Esophagus (tissue), 2 donors: ENCODE results near the gene RAP2A. TPM values are rescaled to one million over a fixed set of nuclear protein-coding genes. Genes with fewer than 3 reads are reported as not detected.

ENCODE experiments used
- H3K27ac ChIP-seq, 2 donors: one replicate each; pipeline ENCODE4 v1.5.1; 2013; ENCODE audit warnings: low read depth in 2 of 2, mild to moderate bottlenecking in 2 of 2, inconsistent platforms in 1 of 2, low read length in 1 of 2, moderate library complexity in 1 of 2
- H3K27me3 ChIP-seq, 2 donors: one replicate each; pipeline ENCODE4 v1.6.1; 2013; ENCODE audit warnings: low read length in 2 of 2, control low read depth in 1 of 2, mild to moderate bottlenecking in 1 of 2; ENCODE audit not compliant: insufficient read depth in 2 of 2, control insufficient read depth in 1 of 2
- H3K36me3 ChIP-seq, 2 donors: one replicate each; pipeline ENCODE4 v1.6.1; 2013; ENCODE audit warnings: low read length in 1 of 2; ENCODE audit not compliant: control insufficient read depth in 2 of 2, insufficient read depth in 2 of 2
- H3K4me1 ChIP-seq, 2 donors: one replicate each; pipeline ENCODE4 v1.6.1; 2013; ENCODE audit warnings: low read length in 1 of 2; ENCODE audit not compliant: control insufficient read depth in 2 of 2, insufficient read depth in 2 of 2
- H3K4me3 ChIP-seq, 2 donors: one replicate each; pipeline ENCODE4 v1.5.1; 2013; ENCODE audit warnings: low read length in 2 of 2, mild to moderate bottlenecking in 2 of 2, low read depth in 1 of 2, moderate library complexity in 1 of 2
- H3K9me3 ChIP-seq, 2 donors: one replicate each; pipeline ENCODE4 v1.6.1; 2013; ENCODE audit warnings: mild to moderate bottlenecking in 2 of 2, low read depth in 1 of 2, low read length in 1 of 2, moderate library complexity in 1 of 2; ENCODE audit not compliant: control insufficient read depth in 2 of 2, insufficient read depth in 1 of 2
- WGBS, 2 donors: extraction: QIAGEN DNeasy Blood & Tissue Kit; methylation state at CpG; one replicate each; pipeline ENCODE4 v1.1.7; 2013; 5-methylcytosine and 5-hydroxymethylcytosine counted together
- polyA plus RNA-seq, 2 donors: library from polyadenylated mRNA; stranded (reverse); fragments of 200-250 nt; gene quantifications; one replicate each; pipeline ENCODE4 v1.2.3, GENCODE V29; 2013
- donor health status: healthy with polysubstance abuse.
- donor health status: Bipolar disorder and iron deficiency.

RAP2A gene
- polyA plus RNA-seq, 2 donors: 7.4 to 12.5 TPM

DNA sequence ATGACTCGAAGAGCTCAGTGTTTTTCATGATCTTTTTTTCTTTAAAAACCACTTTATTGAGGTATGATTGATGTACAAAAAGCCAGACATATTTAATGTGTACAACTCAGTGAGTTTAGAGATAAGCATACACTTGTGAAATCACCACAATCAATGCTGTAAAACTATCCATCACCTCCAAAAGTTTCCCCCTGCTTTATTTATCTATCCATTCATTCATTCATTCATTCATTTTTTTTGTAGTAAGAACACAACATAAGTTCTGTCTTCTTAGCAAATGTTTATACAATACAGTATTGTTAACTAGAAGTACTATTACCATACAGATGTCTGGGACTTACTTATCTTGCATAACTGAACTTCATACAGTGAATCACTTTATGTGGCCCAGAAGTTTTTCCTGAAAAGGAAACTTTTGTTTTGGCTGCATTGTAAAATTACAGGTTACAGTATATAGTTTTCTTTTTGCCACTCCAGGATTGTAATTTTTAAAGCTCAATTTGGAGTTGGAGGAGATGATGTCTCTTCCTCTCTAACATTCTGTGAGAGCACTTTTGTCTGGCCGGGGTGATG lies 6.7 kb downstream of the RAP2A start:
- Histone ChIP-seq H3K27me3 (no peaks in the 10 kb centered on the region), H3K9me3 (no peaks in the 10 kb centered on the region), H3K36me3 (no peaks in the 10 kb centered on the region), H3K4me3 (no peak overlapping the region), H3K4me1 (no peaks in the 10 kb centered on the region), H3K27ac (no peak overlapping the region)
- WGBS, 2 donors: 65 to 66% methylated on average over 2 of the region's 2 CpGs

DNA sequence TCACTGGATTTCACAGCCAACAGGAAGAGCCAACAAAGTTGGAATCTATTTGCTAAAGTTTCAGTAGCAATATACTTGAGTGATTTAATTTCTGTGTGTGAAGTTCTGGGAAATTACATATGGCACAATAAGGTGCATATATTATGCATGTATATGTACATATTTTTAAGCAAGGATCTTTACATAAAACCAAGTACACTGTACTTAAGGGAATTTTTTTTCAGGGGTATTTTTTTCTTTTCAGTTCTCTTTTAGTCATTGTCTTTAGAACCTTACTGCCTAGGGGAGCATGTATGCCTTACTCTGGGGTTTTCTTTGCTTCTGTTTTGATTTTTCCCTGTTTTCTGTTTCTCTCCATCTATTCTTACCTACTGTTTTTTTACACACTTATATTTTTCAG lies 7.4 kb downstream of the RAP2A start:
- no peaks in the 10 kb centered on the region for H3K36me3 ChIP-seq
- H3K4me1 ChIP-seq: no peaks in the 10 kb centered on the region
- no peaks in the 10 kb centered on the region for H3K9me3 ChIP-seq
- no peak overlapping the region for H3K27ac ChIP-seq
- H3K27me3 ChIP-seq: no peaks in the 10 kb centered on the region
- H3K4me3 ChIP-seq: no peak overlapping the region

GRCh38 chr13:97445522-97446187 lies 11.7 kb downstream of the RAP2A start:
- no peak overlapping the region for H3K4me3 ChIP-seq
- no peaks in the 10 kb centered on the region for H3K9me3 ChIP-seq
- no peaks in the 10 kb centered on the region for H3K4me1 ChIP-seq
- H3K27me3 ChIP-seq: no peaks in the 10 kb centered on the region
- no peaks in the 10 kb centered on the region for H3K36me3 ChIP-seq
- H3K27ac ChIP-seq: no peak overlapping the region

GRCh38 chr13:97446448-97446847 lies 12.5 kb downstream of the RAP2A start:
- no peak overlapping the region for H3K27ac ChIP-seq
- no peaks in the 10 kb centered on the region for H3K9me3 ChIP-seq
- 92 to 93% methylated on average over 5 of the region's 5 CpGs for WGBS, 2 donors
- no peaks in the 10 kb centered on the region for H3K27me3 ChIP-seq
- no peak overlapping the region for H3K4me3 ChIP-seq
- H3K4me1 ChIP-seq: no peaks in the 10 kb centered on the region
- H3K36me3 ChIP-seq: no peaks in the 10 kb centered on the region

GRCh38 chr13:97448503-97449251 lies 14.7 kb downstream of the RAP2A start:
- WGBS, 2 donors: 94 to 96% methylated on average over 5 of the region's 5 CpGs
- no peaks in the 10 kb centered on the region for H3K27me3 ChIP-seq
- no peaks in the 10 kb centered on the region for H3K36me3 ChIP-seq

DNA sequence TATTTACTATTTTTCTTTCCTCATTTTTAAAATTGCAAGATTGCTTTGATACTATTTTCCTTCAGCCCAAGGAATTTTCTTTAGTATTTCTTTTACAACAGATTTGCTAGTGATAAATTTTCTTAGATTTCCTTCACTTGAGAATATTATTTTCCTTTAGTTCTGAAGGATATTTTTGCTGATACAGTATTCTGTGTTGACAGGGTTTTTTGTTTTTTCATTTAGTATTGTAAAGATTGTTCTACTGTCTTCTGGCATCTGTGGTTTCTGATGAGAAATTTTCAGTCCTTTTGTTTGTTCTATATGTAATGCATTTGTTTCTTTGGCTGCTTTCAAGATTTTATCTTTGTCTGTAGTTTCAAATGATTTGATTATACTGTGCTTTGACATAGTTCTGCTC lies 20.7 kb downstream of the RAP2A start:
- no peaks in the 10 kb centered on the region for H3K9me3 ChIP-seq
- H3K36me3 ChIP-seq: no peaks in the 10 kb centered on the region

More at GRCh38 chr13:97448503-97449251, 14.7 kb downstream of the RAP2A start:
- Histone ChIP-seq H3K27ac (no peak overlapping the region), H3K4me1 (no peaks in the 10 kb centered on the region), H3K9me3 (no peaks in the 10 kb centered on the region), H3K4me3 (no peak overlapping the region)

DNA sequence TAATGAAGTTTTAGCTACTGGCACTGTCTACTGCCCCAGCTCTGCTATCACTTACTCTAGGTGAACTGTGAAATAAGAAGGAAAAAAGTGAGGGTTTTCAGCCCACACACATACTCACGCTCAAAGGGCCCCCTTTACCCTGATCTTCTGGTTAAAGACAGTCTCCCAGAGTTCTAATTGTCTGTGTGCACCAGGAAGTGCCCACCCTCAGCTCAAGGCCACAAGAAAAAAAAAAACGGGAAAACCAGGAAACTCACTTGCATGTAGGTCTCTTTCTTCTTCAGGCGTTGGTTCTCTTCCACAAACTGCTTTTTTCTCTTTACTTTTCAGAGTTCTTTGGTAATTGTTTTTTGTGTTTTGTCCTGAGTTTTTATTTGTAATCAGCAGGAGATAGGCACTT lies 22.1 kb downstream of the RAP2A start:
- Histone ChIP-seq H3K4me1 (peaks cover 0 to 2% of the 10 kb centered on the region in 2 donors), H3K4me3 (no peak overlapping the region), H3K27ac (no peak overlapping the region), H3K27me3 (no peaks in the 10 kb centered on the region), H3K9me3 (no peaks in the 10 kb centered on the region), H3K36me3 (no peaks in the 10 kb centered on the region)
- 79 to 81% methylated on average over 3 of the region's 3 CpGs for WGBS, 2 donors

More for the DNA sequence above, 20.7 kb downstream of the RAP2A start:
- Histone ChIP-seq H3K4me1 (no peaks in the 10 kb centered on the region), H3K4me3 (no peak overlapping the region), H3K27ac (no peak overlapping the region), H3K27me3 (no peaks in the 10 kb centered on the region)

DNA sequence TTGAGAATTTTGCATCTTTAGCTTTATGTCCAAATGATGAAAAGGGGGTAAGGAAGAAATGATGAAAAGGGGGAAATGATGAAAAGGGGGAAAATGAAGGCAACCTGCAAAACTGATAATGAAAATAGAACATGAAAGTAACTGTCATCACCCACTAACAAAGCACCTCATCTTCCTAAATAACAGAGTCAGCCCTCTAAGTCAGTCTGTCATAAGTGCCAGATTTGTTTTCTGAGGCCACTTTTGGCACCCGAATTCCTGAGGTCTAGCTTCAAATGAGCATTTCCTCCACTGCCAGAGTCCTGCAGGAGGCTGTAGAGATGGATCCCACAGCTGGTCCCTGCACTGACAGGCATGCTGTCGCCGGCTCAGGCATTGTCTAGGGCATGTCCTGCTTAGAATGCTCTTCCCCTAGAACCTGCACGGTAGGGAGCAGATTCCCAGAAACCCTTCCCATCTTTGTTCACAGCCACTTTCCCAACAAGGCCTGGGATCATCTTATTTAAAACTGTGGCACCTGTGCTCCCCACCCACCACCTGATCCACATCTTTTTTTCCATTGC lies 25.3 kb downstream of the RAP2A start:
- no peak overlapping the region for H3K27ac ChIP-seq
- H3K4me3 ChIP-seq: no peak overlapping the region
- peaks cover 2 to 4% of the 10 kb centered on the region in 2 donors for H3K36me3 ChIP-seq
- no peaks in the 10 kb centered on the region for H3K27me3 ChIP-seq
- no peaks in the 10 kb centered on the region for H3K9me3 ChIP-seq
- peaks cover 0 to 2% of the 10 kb centered on the region in 2 donors for H3K4me1 ChIP-seq
- WGBS, 2 donors: 79 to 80% methylated on average over 4 of the region's 4 CpGs

DNA sequence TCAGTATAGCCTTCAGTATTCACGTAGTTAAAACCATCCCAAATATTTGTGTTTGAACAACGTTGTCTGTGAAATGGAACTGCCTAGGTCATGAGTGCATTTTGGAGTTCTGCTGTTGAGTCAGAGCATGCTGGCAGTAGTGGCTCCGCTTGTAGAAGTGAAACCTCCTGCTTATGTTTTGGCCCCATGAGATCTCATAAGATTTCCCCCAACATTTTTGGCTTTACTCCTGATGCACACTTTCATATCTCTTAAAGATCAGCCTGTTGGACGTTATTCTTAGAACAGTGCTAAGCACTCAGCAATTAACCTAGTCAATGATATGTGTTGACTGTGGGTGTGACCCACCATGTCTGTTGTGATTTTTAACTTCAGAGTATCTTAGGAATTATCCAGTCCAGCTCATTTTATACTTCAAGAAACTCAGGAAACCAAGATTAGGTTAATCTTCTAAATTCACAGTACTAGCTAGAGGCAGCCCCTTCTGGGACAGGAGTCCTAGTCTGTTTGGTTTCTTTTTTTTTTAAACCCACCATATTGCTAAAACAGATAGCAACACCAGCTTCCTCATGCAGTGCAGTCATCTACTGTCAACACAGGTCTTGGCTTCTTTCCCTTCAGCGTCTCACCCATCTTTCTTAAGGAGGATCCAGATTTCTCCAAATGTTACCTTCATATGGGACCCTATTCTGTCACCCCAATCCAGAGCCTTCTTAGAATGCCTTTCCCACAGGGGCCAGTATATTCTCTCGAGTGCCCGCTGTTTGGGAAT lies 26.2 kb downstream of the RAP2A start:
- Histone ChIP-seq H3K4me1 (peaks cover 0 to 2% of the 10 kb centered on the region in 2 donors), H3K36me3 (peaks cover 5% of the 10 kb centered on the region in 2 donors), H3K27ac (no peak overlapping the region), H3K9me3 (no peaks in the 10 kb centered on the region), H3K4me3 (no peak overlapping the region), H3K27me3 (no peaks in the 10 kb centered on the region)
- WGBS, 2 donors: 73 to 80% methylated on average over 7 of the region's 7 CpGs
